ENCODE measurements around the gene FGD3.

The FGD3 gene

GRCh38 chr9:93060746-93061259 is 113.5 kb downstream of the FGD3 start:
- Histone ChIP-seq H3K9ac (ENCODE audit: low read length) (no peak overlapping the region), H3K4me3 (ENCODE audit: low read length) (no peak overlapping the region), H3K27me3 (ENCODE audit: control insufficient read depth, insufficient read depth, low read length) (peaks cover 10% of the 10 kb centered on the region), H3K27ac (ENCODE audit: low read length) (no peak overlapping the region), H3K36me3 (ENCODE audit: control insufficient read depth, low read depth, low read length) (no peaks in the 10 kb centered on the region), H3K4me1 (ENCODE audit: control insufficient read depth, low read depth, low read length) (peaks cover 18% of the 10 kb centered on the region), H3K9me3 (ENCODE audit: control insufficient read depth, low read depth, low read length) (no peaks in the 10 kb centered on the region)

- H3K27ac ChIP-seq (ENCODE audit: low read length), result no peak overlapping the region
- no peaks in the 10 kb centered on the region for H3K36me3 ChIP-seq (ENCODE audit: control insufficient read depth, low read depth, low read length)
- peaks cover 10% of the 10 kb centered on the region for H3K27me3 ChIP-seq (ENCODE audit: control insufficient read depth, insufficient read depth, low read length)
- no peaks in the 10 kb centered on the region for H3K9me3 ChIP-seq (ENCODE audit: control insufficient read depth, low read depth, low read length)
- H3K4me3 ChIP-seq (ENCODE audit: low read length), result no peak overlapping the region
- H3K4me1 ChIP-seq (ENCODE audit: control insufficient read depth, low read depth, low read length), result peaks cover 18% of the 10 kb centered on the region
- no peak overlapping the region for H3K9ac ChIP-seq (ENCODE audit: low read length)
These were observed 114.0 kb downstream of the FGD3 start for GRCh38 chr9:93061260-93061751.

DNA sequence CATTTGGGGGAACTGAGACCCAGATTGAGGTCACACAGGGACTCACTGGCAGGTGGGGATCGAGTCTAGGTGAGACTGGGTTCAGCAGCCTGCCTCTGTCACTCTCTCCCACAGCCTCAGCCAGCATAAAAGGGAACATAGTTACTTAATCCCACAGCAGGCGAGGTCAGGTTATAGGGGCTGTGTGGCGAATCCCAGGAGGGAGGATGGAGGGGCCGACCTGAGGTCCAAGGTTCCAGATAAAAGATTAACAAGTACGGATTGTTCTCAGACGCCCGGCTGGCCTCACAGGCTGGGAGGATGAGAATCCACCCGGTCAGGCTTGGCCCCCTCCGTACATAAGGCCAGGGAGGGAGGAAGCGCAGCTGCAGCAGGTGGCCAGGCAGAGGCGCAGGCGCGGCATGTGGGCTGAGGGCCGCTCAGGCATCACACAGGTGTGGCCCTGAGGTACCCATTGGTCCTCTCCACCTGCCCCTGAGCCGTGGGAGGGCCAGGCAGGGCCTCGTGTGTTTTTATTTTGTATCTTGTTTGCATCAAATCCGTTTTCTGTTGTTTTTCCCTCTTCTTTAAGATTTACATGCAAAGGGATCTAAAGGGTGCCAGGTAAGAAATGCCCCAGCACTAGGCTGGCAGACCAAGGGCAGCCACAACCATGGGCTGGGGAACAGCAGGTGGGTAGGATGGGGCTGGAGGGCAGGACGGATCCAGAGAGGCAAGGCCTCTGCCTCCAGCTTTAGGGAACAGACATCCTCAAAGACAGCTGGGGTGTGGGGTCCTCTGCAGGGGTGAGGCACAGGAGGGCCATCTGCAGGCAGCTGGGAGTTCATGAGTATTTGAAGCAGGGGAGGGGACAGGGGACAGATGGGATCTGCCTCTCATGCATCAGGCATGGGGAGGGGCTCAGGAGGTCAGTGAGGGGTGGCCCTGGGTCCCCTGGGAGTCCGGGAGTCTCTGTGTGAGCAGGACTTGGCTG is 114.8 kb downstream of the FGD3 start:
- H3K9me3 ChIP-seq (ENCODE audit: control insufficient read depth, low read depth, low read length), result no peaks in the 10 kb centered on the region
- H3K27ac ChIP-seq (ENCODE audit: low read length), result no peak overlapping the region
- no peak overlapping the region for H3K4me3 ChIP-seq (ENCODE audit: low read length)
- H3K9ac ChIP-seq (ENCODE audit: low read length), result no peak overlapping the region
- H3K36me3 ChIP-seq (ENCODE audit: control insufficient read depth, low read depth, low read length), result no peaks in the 10 kb centered on the region
- peaks cover 14% of the 10 kb centered on the region for H3K4me1 ChIP-seq (ENCODE audit: control insufficient read depth, low read depth, low read length)
- H3K27me3 ChIP-seq (ENCODE audit: control insufficient read depth, insufficient read depth, low read length), result peaks cover 10% of the 10 kb centered on the region

GRCh38 chr9:93064392-93065134 is 117.2 kb downstream of the FGD3 start:
- Histone ChIP-seq H3K27ac (ENCODE audit: low read length) (no peak overlapping the region), H3K9ac (ENCODE audit: low read length) (no peak overlapping the region), H3K4me3 (ENCODE audit: low read length) (no peak overlapping the region), H3K9me3 (ENCODE audit: control insufficient read depth, low read depth, low read length) (no peaks in the 10 kb centered on the region), H3K4me1 (ENCODE audit: control insufficient read depth, low read depth, low read length) (peaks cover 7% of the 10 kb centered on the region), H3K36me3 (ENCODE audit: control insufficient read depth, low read depth, low read length) (no peaks in the 10 kb centered on the region), H3K27me3 (ENCODE audit: control insufficient read depth, insufficient read depth, low read length) (peaks cover 4% of the 10 kb centered on the region)

DNA sequence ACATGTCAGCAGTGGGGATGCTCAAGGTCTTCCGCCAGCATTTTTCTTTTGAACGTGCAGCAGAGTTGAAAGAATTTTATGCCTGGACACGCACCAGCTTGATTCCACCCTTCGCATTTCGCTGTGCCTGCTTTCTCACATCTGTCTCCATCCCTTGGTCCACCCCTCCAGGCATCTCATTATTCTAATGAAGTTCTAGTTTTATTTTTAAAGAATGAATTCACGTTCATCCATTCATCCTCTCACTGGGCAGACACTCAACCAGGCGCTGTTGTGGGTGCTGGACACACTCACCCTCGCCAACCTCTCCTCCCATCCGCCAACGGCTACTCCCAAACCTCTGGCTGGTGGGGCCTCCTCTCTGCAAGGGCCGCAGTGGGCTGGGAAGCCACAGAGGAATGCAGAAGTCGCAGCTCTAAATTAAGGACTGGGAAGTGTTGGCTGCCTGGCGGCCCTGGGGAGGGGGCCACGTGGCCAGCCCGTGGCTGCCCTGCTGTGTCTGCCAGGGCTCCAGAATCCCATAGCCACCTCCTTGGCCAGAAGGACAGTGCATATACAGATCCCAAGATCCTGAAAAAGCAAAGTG is 117.9 kb downstream of the FGD3 start:
- Histone ChIP-seq H3K27ac (ENCODE audit: low read length) (no peak overlapping the region), H3K9ac (ENCODE audit: low read length) (no peak overlapping the region), H3K9me3 (ENCODE audit: control insufficient read depth, low read depth, low read length) (no peaks in the 10 kb centered on the region), H3K4me1 (ENCODE audit: control insufficient read depth, low read depth, low read length) (peaks cover 2% of the 10 kb centered on the region), H3K27me3 (ENCODE audit: control insufficient read depth, insufficient read depth, low read length) (no peaks in the 10 kb centered on the region), H3K36me3 (ENCODE audit: control insufficient read depth, low read depth, low read length) (no peaks in the 10 kb centered on the region), H3K4me3 (ENCODE audit: low read length) (no peak overlapping the region)

DNA sequence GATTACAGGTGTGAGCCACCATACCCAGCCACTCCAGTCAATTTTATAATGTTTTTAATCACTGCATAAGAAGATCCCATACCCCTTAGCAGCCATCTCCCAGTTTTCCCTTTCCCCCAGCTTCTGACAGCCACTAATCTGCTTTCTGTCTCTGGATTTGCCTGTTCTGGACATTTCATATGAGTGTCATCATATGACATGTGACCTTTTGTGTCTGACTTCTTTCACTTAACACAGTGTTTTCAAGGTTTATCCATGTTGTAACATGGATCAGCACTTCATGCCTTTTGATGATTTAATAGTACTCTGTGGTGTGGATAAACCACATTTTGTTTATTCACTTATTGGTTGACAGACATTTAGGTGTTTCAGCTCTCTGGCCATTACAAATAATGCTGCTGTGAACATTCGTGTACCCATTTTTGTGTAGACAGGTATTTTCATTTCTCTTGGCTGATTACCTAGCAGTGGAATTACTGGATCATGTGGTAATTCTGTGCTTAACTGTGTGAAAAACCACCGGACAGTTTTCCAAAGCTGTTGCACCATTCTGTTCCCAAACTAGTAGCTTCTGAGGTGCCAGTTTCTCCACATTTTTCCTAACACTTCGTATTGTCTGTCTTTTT is 119.8 kb downstream of the FGD3 start:
- no peak overlapping the region for H3K27ac ChIP-seq (ENCODE audit: low read length)
- no peaks in the 10 kb centered on the region for H3K27me3 ChIP-seq (ENCODE audit: control insufficient read depth, insufficient read depth, low read length)
- H3K4me3 ChIP-seq (ENCODE audit: low read length), result no peak overlapping the region
- H3K36me3 ChIP-seq (ENCODE audit: control insufficient read depth, low read depth, low read length), result no peaks in the 10 kb centered on the region
- no peak overlapping the region for H3K9ac ChIP-seq (ENCODE audit: low read length)
- H3K4me1 ChIP-seq (ENCODE audit: control insufficient read depth, low read depth, low read length), result no peaks in the 10 kb centered on the region
- no peaks in the 10 kb centered on the region for H3K9me3 ChIP-seq (ENCODE audit: control insufficient read depth, low read depth, low read length)

DNA sequence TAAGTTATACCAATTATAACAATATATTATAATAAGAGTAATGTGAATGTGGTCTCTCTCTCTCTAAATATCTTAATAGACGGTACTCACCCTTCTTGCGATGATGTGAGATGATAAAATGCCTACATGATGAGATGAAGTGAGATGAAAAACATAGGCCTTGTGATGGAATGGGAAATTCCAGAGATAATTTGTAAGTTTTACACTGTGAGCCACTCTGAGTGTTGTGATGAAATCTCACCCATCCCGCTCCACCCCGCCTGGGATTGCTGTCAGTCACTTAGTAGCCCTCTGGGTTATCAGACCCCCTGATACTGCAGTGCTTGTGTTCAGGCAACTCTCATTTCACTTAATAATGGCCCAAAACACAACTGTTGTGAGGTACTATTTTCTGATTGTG is 121.6 kb downstream of the FGD3 start:
- Histone ChIP-seq H3K36me3 (ENCODE audit: control insufficient read depth, low read depth, low read length) (no peaks in the 10 kb centered on the region), H3K9ac (ENCODE audit: low read length) (no peak overlapping the region), H3K4me3 (ENCODE audit: low read length) (no peak overlapping the region), H3K4me1 (ENCODE audit: control insufficient read depth, low read depth, low read length) (no peaks in the 10 kb centered on the region), H3K27me3 (ENCODE audit: control insufficient read depth, insufficient read depth, low read length) (no peaks in the 10 kb centered on the region), H3K27ac (ENCODE audit: low read length) (no peak overlapping the region), H3K9me3 (ENCODE audit: control insufficient read depth, low read depth, low read length) (no peaks in the 10 kb centered on the region)

DNA sequence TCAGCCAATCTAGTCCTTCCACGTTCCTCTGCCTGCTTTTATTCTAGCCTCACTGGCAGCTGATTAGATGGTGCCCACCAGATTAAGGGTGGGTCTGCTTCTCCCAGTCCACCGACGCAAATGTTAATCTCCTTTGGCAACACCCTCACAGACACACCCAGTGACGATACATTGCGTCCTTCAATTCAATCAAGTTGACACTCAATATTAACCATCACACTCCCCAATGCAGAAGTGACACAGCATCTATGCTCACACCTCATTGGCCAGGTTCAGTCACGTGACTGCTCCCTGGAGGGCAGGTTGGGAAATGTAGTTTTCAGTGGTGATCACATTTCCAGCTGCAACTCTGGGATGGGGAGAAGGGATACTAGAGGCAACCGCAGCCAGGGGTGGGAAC is 124.1 kb downstream of the FGD3 start:
- H3K36me3 ChIP-seq (ENCODE audit: control insufficient read depth, low read depth, low read length), result no peaks in the 10 kb centered on the region

GRCh38 chr9:93072383-93072795 is 125.1 kb downstream of the FGD3 start:
- no peaks in the 10 kb centered on the region for H3K9me3 ChIP-seq (ENCODE audit: control insufficient read depth, low read depth, low read length)
- no peak overlapping the region for H3K4me3 ChIP-seq (ENCODE audit: low read length)
- H3K9ac ChIP-seq (ENCODE audit: low read length), result no peak overlapping the region
- H3K36me3 ChIP-seq (ENCODE audit: control insufficient read depth, low read depth, low read length), result no peaks in the 10 kb centered on the region
- no peaks in the 10 kb centered on the region for H3K4me1 ChIP-seq (ENCODE audit: control insufficient read depth, low read depth, low read length)
- H3K27me3 ChIP-seq (ENCODE audit: control insufficient read depth, insufficient read depth, low read length), result no peaks in the 10 kb centered on the region
- H3K27ac ChIP-seq (ENCODE audit: low read length), result no peak overlapping the region

More for the DNA sequence above, 124.1 kb downstream of the FGD3 start:
- no peaks in the 10 kb centered on the region for H3K27me3 ChIP-seq (ENCODE audit: control insufficient read depth, insufficient read depth, low read length)
- H3K4me3 ChIP-seq (ENCODE audit: low read length), result no peak overlapping the region
- no peaks in the 10 kb centered on the region for H3K9me3 ChIP-seq (ENCODE audit: control insufficient read depth, low read depth, low read length)
- H3K9ac ChIP-seq (ENCODE audit: low read length), result no peak overlapping the region
- H3K4me1 ChIP-seq (ENCODE audit: control insufficient read depth, low read depth, low read length), result no peaks in the 10 kb centered on the region
- no peak overlapping the region for H3K27ac ChIP-seq (ENCODE audit: low read length)

DNA sequence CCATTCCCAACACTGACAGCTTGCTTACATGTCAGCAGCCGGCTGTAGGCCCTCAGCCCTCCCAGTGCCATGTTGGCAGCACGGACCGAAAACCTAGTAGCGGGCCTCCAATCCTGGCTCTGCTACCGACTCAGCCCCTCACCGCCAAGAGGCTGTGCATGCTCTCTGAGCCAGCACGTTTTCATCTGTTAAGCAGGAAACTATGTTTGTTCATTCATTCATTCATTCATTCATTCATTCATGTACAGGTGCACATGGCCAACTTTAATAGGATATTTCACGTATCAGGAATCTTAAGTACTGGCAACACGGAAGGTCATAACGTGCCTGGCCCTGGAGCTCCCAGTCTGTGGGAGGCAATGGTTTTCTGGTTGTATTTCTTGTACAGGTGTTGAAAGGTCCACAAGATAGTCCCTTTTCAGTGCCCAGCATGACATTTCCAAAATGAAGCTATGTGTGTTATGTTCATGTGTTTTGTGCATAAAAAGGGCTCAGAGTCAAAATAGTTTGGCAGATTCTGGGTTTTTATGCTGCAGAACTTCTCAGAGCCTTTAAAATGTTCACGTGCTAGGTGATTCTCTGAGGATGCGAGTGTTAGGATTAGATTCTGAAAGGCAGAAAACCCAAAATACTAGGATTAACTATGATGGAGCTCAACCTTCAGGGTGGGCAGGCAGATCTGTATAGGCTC is 128.9 kb downstream of the FGD3 start:
- H3K36me3 ChIP-seq (ENCODE audit: control insufficient read depth, low read depth, low read length), result no peaks in the 10 kb centered on the region
- H3K27me3 ChIP-seq (ENCODE audit: control insufficient read depth, insufficient read depth, low read length), result no peaks in the 10 kb centered on the region
- H3K9ac ChIP-seq (ENCODE audit: low read length), result no peak overlapping the region

More for the DNA sequence above, 128.9 kb downstream of the FGD3 start:
- Histone ChIP-seq H3K4me3 (ENCODE audit: low read length) (no peak overlapping the region), H3K4me1 (ENCODE audit: control insufficient read depth, low read depth, low read length) (no peaks in the 10 kb centered on the region), H3K9me3 (ENCODE audit: control insufficient read depth, low read depth, low read length) (no peaks in the 10 kb centered on the region), H3K27ac (ENCODE audit: low read length) (no peak overlapping the region)
